Measurements from ENCODE around the gene RNF38. TPM values are rescaled to one million over a fixed set of nuclear protein-coding genes. Genes with fewer than 3 reads are reported as not detected.

Gene RNF38
- polyA plus RNA-seq, 3 donors, result 11.3 to 33.2 (median 13.6) TPM

GRCh38 chr9:36382484-36382883 lies 17.6 kb downstream of the RNF38 start:
- H3K27me3 ChIP-seq (ENCODE audit: control insufficient read depth in 2 of 2, insufficient read depth in 2 of 2, low read length in 2 of 2), result no peaks in the 10 kb centered on the region
- peaks cover 91% of the 10 kb centered on the region for H3K79me2 ChIP-seq (ENCODE audit: insufficient read depth, low read length)
- TF ChIP-seq, protein P1, sequence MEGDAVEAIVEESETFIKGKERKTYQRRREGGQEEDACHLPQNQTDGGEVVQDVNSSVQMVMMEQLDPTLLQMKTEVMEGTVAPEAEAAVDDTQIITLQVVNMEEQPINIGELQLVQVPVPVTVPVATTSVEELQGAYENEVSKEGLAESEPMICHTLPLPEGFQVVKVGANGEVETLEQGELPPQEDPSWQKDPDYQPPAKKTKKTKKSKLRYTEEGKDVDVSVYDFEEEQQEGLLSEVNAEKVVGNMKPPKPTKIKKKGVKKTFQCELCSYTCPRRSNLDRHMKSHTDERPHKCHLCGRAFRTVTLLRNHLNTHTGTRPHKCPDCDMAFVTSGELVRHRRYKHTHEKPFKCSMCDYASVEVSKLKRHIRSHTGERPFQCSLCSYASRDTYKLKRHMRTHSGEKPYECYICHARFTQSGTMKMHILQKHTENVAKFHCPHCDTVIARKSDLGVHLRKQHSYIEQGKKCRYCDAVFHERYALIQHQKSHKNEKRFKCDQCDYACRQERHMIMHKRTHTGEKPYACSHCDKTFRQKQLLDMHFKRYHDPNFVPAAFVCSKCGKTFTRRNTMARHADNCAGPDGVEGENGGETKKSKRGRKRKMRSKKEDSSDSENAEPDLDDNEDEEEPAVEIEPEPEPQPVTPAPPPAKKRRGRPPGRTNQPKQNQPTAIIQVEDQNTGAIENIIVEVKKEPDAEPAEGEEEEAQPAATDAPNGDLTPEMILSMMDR (IDR thresholded peaks at IDR 0.05), result no peak
- no peak overlapping the region for H3K4me3 ChIP-seq (replicated peaks in 1 of 3; ENCODE audit: low read depth in 2 of 3, low read length in 3 of 3)
- H3K27ac Mint-ChIP-seq, result peak overlapping the region in 3 of 7 donors; percentile 25 to 62 (median 46)
- no peaks in the 10 kb centered on the region for H3K27me3 Mint-ChIP-seq (ENCODE audit: low read depth in 3 of 3)
- H3K9me3 Mint-ChIP-seq, result peaks cover 0 to 2% (median 0%) of the 10 kb centered on the region in 7 donors
- peaks cover 36 to 45% of the 10 kb centered on the region in 2 donors for H3K4me1 ChIP-seq (ENCODE audit: control insufficient read depth in 1 of 2, insufficient read depth in 2 of 2, low read length in 2 of 2)
- peak overlapping the region in 1 of 2 donors; percentile 30 for H3K27ac ChIP-seq (ENCODE audit: low read depth in 1 of 2, low read length in 2 of 2)
- no peak overlapping the region for H3K9ac ChIP-seq (ENCODE audit: insufficient read depth, low read length, poor library complexity, severe bottlenecking)
- peaks cover 94% of the 10 kb centered on the region for H4K20me1 ChIP-seq (ENCODE audit: insufficient read depth, low read length)
- H3K9me3 ChIP-seq (replicated peaks in 1 of 2; ENCODE audit: control insufficient read depth in 1 of 2, insufficient read depth in 1 of 2, low read length in 2 of 2), result no peaks in the 10 kb centered on the region
- H3K36me3 ChIP-seq (replicated peaks in 1 of 2; ENCODE audit: control insufficient read depth in 1 of 2, insufficient read depth in 2 of 2, low read length in 2 of 2), result peaks cover 3 to 8% of the 10 kb centered on the region in 2 donors
- H2AFZ ChIP-seq (ENCODE audit: insufficient read depth, low read depth, low read length, poor library complexity, severe bottlenecking), result no peak overlapping the region
- peaks cover 64% of the 10 kb centered on the region for H3K4me1 Mint-ChIP-seq
- H3K36me3 Mint-ChIP-seq, result peaks cover 13 to 23% of the 10 kb centered on the region in 2 donors
- peak in 1 of 3 donors; percentile 6 for DNase-seq
- no peak overlapping the region for H3K4me3 Mint-ChIP-seq
- intact Hi-C loops (cut with micrococcal nuclease), result no loop called here
- H3K4me2 ChIP-seq (replicated peaks; ENCODE audit: extremely low read depth, low read length, poor library complexity, severe bottlenecking), result no peak overlapping the region

- no peak overlapping the region for H3K27ac Mint-ChIP-seq
- no peak for DNase-seq
- Histone ChIP-seq H3K36me3 (replicated peaks in 1 of 2; ENCODE audit: control insufficient read depth in 1 of 2, insufficient read depth in 2 of 2, low read length in 2 of 2) (peaks cover 55 to 91% of the 10 kb centered on the region in 2 donors), H3K27me3 (ENCODE audit: control insufficient read depth in 2 of 2, insufficient read depth in 2 of 2, low read length in 2 of 2) (no peaks in the 10 kb centered on the region), H3K4me2 (replicated peaks; ENCODE audit: extremely low read depth, low read length, poor library complexity, severe bottlenecking) (no peak overlapping the region), H3K27ac (ENCODE audit: low read depth in 1 of 2, low read length in 2 of 2) (no peak overlapping the region), H3K79me2 (ENCODE audit: insufficient read depth, low read length) (peaks cover 9% of the 10 kb centered on the region), H3K9me3 (replicated peaks in 1 of 2; ENCODE audit: control insufficient read depth in 1 of 2, insufficient read depth in 1 of 2, low read length in 2 of 2) (no peaks in the 10 kb centered on the region), H3K9ac (ENCODE audit: insufficient read depth, low read length, poor library complexity, severe bottlenecking) (no peak overlapping the region), H3K4me3 (replicated peaks in 1 of 3; ENCODE audit: low read depth in 2 of 3, low read length in 3 of 3) (no peak overlapping the region), H4K20me1 (ENCODE audit: insufficient read depth, low read length) (peaks cover 27% of the 10 kb centered on the region), H3K4me1 (ENCODE audit: control insufficient read depth in 1 of 2, insufficient read depth in 2 of 2, low read length in 2 of 2) (no peaks in the 10 kb centered on the region), H2AFZ (ENCODE audit: insufficient read depth, low read depth, low read length, poor library complexity, severe bottlenecking) (no peak overlapping the region)
- no peaks in the 10 kb centered on the region for H3K4me1 Mint-ChIP-seq
- H3K4me3 Mint-ChIP-seq, result no peak overlapping the region
- TF ChIP-seq, protein P1 (IDR thresholded peaks at IDR 0.05), result no peak
- H3K27me3 Mint-ChIP-seq (ENCODE audit: low read depth in 3 of 3), result no peaks in the 10 kb centered on the region
- peaks cover 41 to 75% of the 10 kb centered on the region in 2 donors for H3K36me3 Mint-ChIP-seq
- no CpG with 5 or more reads among the region's 1 CpG for WGBS (ENCODE audit: insufficient coverage)
- H3K9me3 Mint-ChIP-seq, result no peaks in the 10 kb centered on the region
- intact Hi-C loops (cut with micrococcal nuclease), result no loop called here
Measured at GRCh38 chr9:36364577-36364976, 35.5 kb downstream of the RNF38 start.

Measured in CD14-positive monocyte (primary cell).